WI38 (cell line): ENCODE data around the gene ARHGEF16.

ENCODE experiments used
- H3K4me3 ChIP-seq: 2 replicates; pipeline ENCODE4 v1.5.1; 2011; ENCODE audit warnings: low read depth, mild to moderate bottlenecking, control low read depth, low read length
- CTCF ChIP-seq: IDR thresholded peaks from 2 replicates; pipeline ENCODE4 v1.5.1; 2012; ENCODE audit warnings: low read depth, mild to moderate bottlenecking, control low read depth, low read length

ARHGEF16 gene

GRCh38 chr1:3514404-3514803 lies 59.9 kb downstream of the ARHGEF16 start:
- H3K4me3 ChIP-seq = no peak overlapping the region
- no peak for TF ChIP-seq CTCF

DNA sequence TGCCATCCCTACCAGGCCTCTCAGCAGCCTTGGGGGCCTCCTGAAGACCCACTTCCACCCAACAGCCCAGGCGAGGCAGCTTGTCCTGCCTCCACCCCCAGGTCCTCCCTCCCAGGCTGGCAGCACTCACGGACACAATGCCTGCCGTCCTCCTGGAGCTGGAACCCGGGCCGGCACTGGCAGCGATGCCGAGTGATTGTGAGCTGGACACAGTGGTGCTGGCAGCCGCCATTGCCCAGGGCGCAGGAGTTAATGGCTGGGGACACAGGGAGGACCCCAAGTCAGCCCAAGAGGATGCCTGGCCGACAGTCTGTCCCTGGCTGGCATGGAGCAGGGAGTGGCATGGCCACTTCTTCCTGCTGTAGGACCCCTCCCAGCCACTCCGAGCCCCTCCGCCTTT lies 60.8 kb downstream of the ARHGEF16 start:
- TF ChIP-seq CTCF = no peak

DNA sequence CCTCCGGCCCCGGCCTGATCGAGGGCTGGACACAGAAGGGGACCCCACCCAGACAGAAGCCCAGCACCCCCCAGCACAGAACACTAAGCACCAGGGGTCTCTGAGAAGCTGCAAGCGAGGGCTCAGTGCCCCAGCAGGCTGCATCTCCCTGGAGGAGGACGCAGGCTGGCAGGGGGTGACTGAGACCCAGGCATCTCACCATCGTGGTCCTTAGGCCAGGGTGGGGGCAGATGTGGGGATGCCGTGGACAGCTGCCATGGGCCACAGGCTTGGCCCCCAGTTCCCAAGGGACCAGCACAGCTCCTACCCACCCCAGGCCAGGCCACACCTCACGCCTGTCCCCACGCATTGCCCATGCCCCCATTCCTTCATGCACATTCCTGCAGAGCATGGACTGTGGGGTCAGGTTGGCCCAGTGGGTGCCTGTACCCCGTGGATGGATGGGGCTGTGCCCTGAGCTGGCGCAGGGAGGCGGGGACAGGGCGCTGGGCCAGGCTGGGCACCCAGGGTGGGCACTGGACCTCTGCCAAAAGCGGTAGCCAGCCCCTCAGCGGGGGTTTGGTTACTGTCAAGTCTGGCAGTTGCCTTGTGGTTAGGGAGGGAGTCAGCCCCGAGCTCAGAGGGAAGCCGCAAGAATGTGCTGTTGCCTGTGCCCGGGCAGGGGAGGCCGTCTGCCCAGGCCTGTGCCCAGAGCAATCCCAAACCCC lies 61.5 kb downstream of the ARHGEF16 start:
- TF ChIP-seq CTCF = no peak
- H3K4me3 ChIP-seq = no peak overlapping the region

More for the DNA sequence above, 60.8 kb downstream of the ARHGEF16 start:
- no peak overlapping the region for H3K4me3 ChIP-seq

GRCh38 chr1:3516481-3516869 lies 62.0 kb downstream of the ARHGEF16 start:
- no peak for TF ChIP-seq CTCF
- H3K4me3 ChIP-seq = no peak overlapping the region

DNA sequence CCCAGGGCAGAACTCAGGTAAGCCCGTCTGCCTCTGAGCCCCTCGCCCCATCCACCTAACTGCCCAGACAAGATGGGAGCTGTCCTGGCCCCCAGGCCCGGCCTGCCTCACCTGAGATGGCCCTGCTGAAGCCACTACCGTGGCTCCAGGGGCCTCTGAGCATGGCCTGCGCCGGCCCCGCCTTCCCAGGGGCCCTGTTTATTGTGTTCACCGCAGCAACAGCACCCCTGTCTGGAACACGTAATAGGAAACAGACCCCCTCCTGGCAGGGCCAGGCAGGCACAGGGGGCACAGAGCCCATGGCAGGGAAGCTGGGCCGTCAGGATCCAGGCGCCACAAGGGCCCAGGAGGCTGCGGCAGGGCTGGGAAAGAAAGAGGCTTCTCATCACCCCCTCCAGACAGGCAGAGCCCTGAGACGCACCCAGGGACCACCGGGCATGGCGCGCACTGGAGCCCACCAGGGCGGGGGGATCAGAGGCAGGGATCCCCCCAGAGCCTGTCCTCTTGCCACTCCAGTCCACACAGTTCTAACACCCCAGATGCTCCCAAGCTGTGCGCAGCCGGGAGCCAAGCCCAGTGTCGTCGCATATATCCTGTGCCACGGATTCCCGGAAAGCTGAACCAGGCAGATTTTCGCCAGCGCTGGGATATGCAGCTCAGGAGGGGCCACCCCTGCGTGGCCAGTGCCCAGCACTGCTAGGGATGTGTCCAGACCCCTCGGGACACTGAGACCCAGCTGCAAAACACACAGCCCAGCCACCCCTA lies 62.6 kb downstream of the ARHGEF16 start:
- TF ChIP-seq CTCF = no peak
- no peak overlapping the region for H3K4me3 ChIP-seq

DNA sequence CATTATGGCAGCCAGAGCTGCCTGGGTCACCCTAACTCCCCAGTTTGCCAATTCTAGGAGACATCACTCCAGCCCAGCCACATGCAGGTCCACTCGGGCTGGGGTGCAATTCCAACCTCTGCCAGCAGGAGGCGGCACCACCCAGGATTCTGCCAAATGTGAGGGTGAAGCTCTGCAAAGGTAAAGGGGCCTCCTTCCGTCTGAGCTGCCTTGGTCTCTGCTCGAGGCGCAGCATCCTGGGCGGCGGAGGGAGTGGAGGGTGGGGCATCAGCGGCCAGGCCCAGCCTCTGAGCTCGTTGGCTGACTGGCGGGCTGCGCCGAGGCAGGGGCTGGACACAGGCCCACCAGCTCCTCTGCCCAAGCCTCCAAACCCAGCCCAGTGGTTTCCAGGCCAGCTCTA lies 63.8 kb downstream of the ARHGEF16 start:
- H3K4me3 ChIP-seq = no peak overlapping the region
- peak; percentile 57 for TF ChIP-seq CTCF

DNA sequence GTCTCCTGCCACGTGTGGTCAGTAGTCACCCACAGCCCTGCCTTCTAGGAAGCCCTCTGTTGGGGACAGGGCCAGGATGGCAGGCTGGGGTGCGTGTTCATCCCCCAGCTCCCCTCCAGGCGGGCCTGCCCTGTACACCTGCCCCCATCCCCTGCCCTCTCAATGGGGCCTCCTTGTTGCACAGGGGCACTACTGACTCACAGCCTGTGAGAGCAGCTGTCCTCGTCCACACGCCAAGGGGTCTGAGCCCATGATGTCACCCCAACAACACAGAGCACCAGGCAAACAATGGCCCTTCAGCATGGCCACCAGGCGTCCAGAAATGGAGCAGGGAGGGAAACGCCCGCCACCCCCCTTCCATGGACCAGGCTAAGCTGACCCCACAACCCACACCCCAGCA lies 64.3 kb downstream of the ARHGEF16 start:
- TF ChIP-seq CTCF = no peak

More for the DNA sequence above, 64.3 kb downstream of the ARHGEF16 start:
- H3K4me3 ChIP-seq = no peak overlapping the region
